WTC11 (cell line): ENCODE measurements around the gene ST3GAL5. TPM values are rescaled to one million over a fixed set of nuclear protein-coding genes. Genes with fewer than 3 reads are reported as not detected.

Experiments used
- ATAC-seq: fragments of 200-7000 bp; cut with Tn5 transposase; 2 replicates; pipeline ENCODE4 v1.10.0; 2021; ENCODE audit warnings: mild to moderate bottlenecking, moderate library complexity
- CTCF ChIA-PET: fragments of 300-600 bp; sonication (Branson Sonifier 250); formaldehyde crosslinking; loops from one replicate; lab custom pipeline; 2021; ENCODE audit warnings: antibody characterized with exemption; lab: Charles Lee
- POLR2A ChIA-PET: fragments of 350-600 bp; sonication (Branson Sonifier 250); formaldehyde crosslinking; loops from one replicate; lab custom pipeline; 2021; ENCODE audit warnings: antibody characterized with exemption; lab: Charles Lee
- DNase-seq: peaks from one replicate; pipeline ENCODE4 v3.0.0; 2021; ENCODE audit warnings: low spot score
- H3K27ac Mint-ChIP-seq: 2 replicates; pipeline ENCODE4 v1.8.0; 2021; ENCODE audit warnings: mixed read lengths
- H3K27me3 Mint-ChIP-seq: 2 replicates; pipeline ENCODE4 v1.8.0; 2021; ENCODE audit warnings: low read depth, mild to moderate bottlenecking, moderate library complexity, mixed read lengths
- H3K36me3 Mint-ChIP-seq: 2 replicates; pipeline ENCODE4 v1.8.0; 2021; ENCODE audit warnings: mixed read lengths
- H3K4me1 Mint-ChIP-seq: 2 replicates; pipeline ENCODE4 v1.8.0; 2022; ENCODE audit warnings: mixed read lengths
- H3K4me3 Mint-ChIP-seq: 2 replicates; pipeline ENCODE4 v1.8.0; 2021; ENCODE audit warnings: mild to moderate bottlenecking, moderate library complexity, mixed read lengths
- H3K9me3 Mint-ChIP-seq: 2 replicates; pipeline ENCODE4 v1.8.0; 2021; ENCODE audit warnings: mixed read lengths
- ARID4B ChIP-seq: sonication (generic); formaldehyde crosslinking; IDR thresholded peaks from 2 replicates; pipeline ENCODE4 v1.8.0; 2023; ENCODE audit warnings: missing genetic modification reagents, mild to moderate bottlenecking, borderline replicate concordance
- ATF6 ChIP-seq: sonication (generic); formaldehyde crosslinking; IDR thresholded peaks from 2 replicates; pipeline ENCODE4 v1.8.1; 2023; ENCODE audit warnings: mild to moderate bottlenecking, missing genetic modification reagents
- CBFB ChIP-seq: sonication (generic); formaldehyde crosslinking; IDR thresholded peaks from 2 replicates; pipeline ENCODE4 v1.8.1; 2022; ENCODE audit warnings: mild to moderate bottlenecking, low read depth, missing genetic modification reagents
- ERG ChIP-seq: fragments of 250-450 bp; sonication (Bioruptor Pico); IDR thresholded peaks from 2 replicates; pipeline ENCODE4 v1.8.0; 2021; ENCODE audit warnings: mild to moderate bottlenecking
- IRF2 ChIP-seq: sonication (generic); formaldehyde crosslinking; IDR thresholded peaks from 2 replicates; pipeline ENCODE4 v1.8.0; 2022; ENCODE audit warnings: low read depth, missing genetic modification reagents, borderline replicate concordance
- NR3C1 ChIP-seq: sonication (generic); formaldehyde crosslinking; conservative IDR thresholded peaks from 2 replicates; pipeline ENCODE4 v1.8.1; 2023; ENCODE audit warnings: low read depth, mild to moderate bottlenecking, missing genetic modification reagents
- STAT6 ChIP-seq: sonication (generic); formaldehyde crosslinking; conservative IDR thresholded peaks from 2 replicates; pipeline ENCODE4 v1.8.1; 2023; ENCODE audit warnings: mild to moderate bottlenecking, low read depth, missing genetic modification reagents, moderate library complexity
- ZNF396 ChIP-seq: fragments of 250-450 bp; sonication (Bioruptor Pico); IDR thresholded peaks from 2 replicates; pipeline ENCODE4 v1.8.0; 2021; ENCODE audit warnings: mild to moderate bottlenecking, moderate library complexity, borderline replicate concordance
- ZNF425 ChIP-seq: fragments of 250-450 bp; sonication (Bioruptor Pico); conservative IDR thresholded peaks from 2 replicates; pipeline ENCODE4 v1.9.0; 2021; ENCODE audit warnings: mild to moderate bottlenecking
- ZNF671 ChIP-seq: fragments of 250-450 bp; sonication (Bioruptor Pico); IDR thresholded peaks from 2 replicates; pipeline ENCODE4 v1.8.0; 2021; ENCODE audit warnings: mild to moderate bottlenecking
- total RNA-seq: library from RNA; stranded (reverse); gene quantifications from 3 replicates; pipeline ENCODE4 v1.2.3, GENCODE V29; 2021

Gene ST3GAL5
- total RNA-seq, 1 experiment from 2014 or later: 5.9 TPM

- TF ChIP-seq ZNF425 (no peak), ERG (CRISPR knock-in tag) (no peak)
These were observed 48.7 kb downstream of the ST3GAL5 start (continued) for GRCh38 chr2:85840091-85840490.

GRCh38 chr2:85839461-85839860 is 49.3 kb downstream of the ST3GAL5 start:
- peaks cover 8% of the 10 kb centered on the region for H3K36me3 Mint-ChIP-seq
- no peak for ATAC-seq
- POLR2A ChIA-PET: no interaction called here
- CTCF ChIA-PET: interaction anchor here (0.9 to 2.4 kb wide), 3 partner anchors 12 to 111 kb away, joined by 5 to 25 read pairs (median 7); no protein-coding TSS in a partner anchor
- H3K27ac Mint-ChIP-seq: no peak overlapping the region
- no peaks in the 10 kb centered on the region for H3K27me3 Mint-ChIP-seq
- H3K4me3 Mint-ChIP-seq: no peak overlapping the region
- no peaks in the 10 kb centered on the region for H3K4me1 Mint-ChIP-seq
- H3K9me3 Mint-ChIP-seq: peaks cover 11% of the 10 kb centered on the region
- TF ChIP-seq STAT6 (CRISPR knock-in tag) (no peak), NR3C1 (CRISPR knock-in tag) (no peak), ZNF671 (CRISPR knock-in tag) (no peak), CBFB (CRISPR knock-in tag) (no peak), IRF2 (CRISPR knock-in tag) (no peak), ZNF396 (no peak), ZNF425 (no peak), ATF6 (CRISPR knock-in tag) (no peak), ARID4B (no peak)
- DNase-seq: no peak
